ENCODE results near the gene CDH26.

DNA sequence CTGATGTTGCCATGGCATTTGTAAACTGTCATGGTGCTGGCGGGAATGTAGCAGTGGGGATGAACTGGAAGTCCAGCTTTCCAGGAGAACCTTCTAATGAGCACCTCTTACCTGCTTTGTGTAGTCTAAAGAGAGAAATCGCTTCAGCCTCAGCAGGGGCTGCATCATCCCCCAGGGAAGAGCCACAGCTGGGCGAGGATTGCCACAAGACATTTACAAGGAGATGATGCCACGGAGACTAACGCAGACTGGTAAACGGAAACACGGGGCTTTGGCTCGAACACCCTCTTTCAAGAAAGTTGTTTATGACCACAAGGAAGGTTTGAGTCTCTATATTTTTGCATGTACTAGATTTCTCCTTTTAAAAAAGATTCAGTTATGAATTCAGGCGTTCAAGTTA, 72.9 kb downstream of the CDH26 start:
- TF ChIP-seq, protein P1, sequence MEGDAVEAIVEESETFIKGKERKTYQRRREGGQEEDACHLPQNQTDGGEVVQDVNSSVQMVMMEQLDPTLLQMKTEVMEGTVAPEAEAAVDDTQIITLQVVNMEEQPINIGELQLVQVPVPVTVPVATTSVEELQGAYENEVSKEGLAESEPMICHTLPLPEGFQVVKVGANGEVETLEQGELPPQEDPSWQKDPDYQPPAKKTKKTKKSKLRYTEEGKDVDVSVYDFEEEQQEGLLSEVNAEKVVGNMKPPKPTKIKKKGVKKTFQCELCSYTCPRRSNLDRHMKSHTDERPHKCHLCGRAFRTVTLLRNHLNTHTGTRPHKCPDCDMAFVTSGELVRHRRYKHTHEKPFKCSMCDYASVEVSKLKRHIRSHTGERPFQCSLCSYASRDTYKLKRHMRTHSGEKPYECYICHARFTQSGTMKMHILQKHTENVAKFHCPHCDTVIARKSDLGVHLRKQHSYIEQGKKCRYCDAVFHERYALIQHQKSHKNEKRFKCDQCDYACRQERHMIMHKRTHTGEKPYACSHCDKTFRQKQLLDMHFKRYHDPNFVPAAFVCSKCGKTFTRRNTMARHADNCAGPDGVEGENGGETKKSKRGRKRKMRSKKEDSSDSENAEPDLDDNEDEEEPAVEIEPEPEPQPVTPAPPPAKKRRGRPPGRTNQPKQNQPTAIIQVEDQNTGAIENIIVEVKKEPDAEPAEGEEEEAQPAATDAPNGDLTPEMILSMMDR (IDR thresholded peaks at IDR 0.05): no peak
- TF ChIP-seq POLR2A (IDR thresholded peaks at IDR 0.05): no peak

Data from esophagus squamous epithelium (tissue), 4 donors.